ENCODE results near the gene SFRP5. TPM values are rescaled to one million over a fixed set of nuclear protein-coding genes. Genes with fewer than 3 reads are reported as not detected.

SFRP5 gene
- total and polyA plus RNA-seq, 2 donors (not counting 3 experiments of a cell fraction or from before 2014, with no cell fraction given), result not detected

DNA sequence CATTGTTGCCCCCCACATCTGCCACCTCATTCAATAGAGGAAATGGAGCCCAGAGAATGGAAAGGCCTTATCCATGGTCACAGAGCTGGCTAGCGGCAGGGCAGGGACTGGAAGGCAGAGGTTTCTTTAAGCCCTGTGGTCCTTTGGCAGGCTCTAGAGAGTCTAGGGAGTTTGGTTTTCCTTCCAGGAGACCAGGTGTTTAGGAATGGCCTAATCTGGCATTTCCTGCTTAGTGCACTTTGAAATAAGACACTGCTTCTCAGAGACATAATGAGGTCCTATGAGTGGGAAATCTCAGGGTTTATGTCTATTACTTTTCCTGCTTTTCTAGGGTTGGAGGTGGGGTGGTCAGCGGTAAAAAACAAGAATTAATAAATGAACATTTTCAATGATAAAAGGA lies 52.2 kb downstream of the SFRP5 start:
- POLR2A ChIA-PET, result no interaction called here
- H3K4me1 ChIP-seq (ENCODE audit: control insufficient read depth, extremely low read depth, insufficient read depth, low read length), result peaks cover 18% of the 10 kb centered on the region
- no TSS peak for BruUV-seq (replicated peaks)
- CTCF ChIA-PET, result interaction anchor here (21.8 kb wide), 1 partner anchor 10 kb away, joined by 863 read pairs; the partner anchor contains the start of gene MARVELD1
- H4K20me1 ChIP-seq (replicated peaks; ENCODE audit: control insufficient read depth, extremely low read depth, insufficient read depth, low read length), result no peaks in the 10 kb centered on the region
- H2AFZ ChIP-seq (ENCODE audit: low read depth, low read length), result no peak overlapping the region
- no peaks in the 10 kb centered on the region for H3K27me3 ChIP-seq (ENCODE audit: control insufficient read depth in 2 of 2, insufficient read depth in 2 of 2, low read length in 2 of 2)
- no peak overlapping the region for H3K27ac ChIP-seq (ENCODE audit: insufficient read depth, low read depth, low read length)
- H3K4me3 ChIP-seq (replicated peaks in 1 of 3; ENCODE audit: insufficient read depth in 1 of 3, low read depth in 1 of 3, low read length in 3 of 3), result no peak overlapping the region
- FAIRE-seq, result no peak
- H3K9me1 ChIP-seq (replicated peaks; ENCODE audit: control insufficient read depth, extremely low read depth, insufficient read depth, low read length), result no peaks in the 10 kb centered on the region
- dilution Hi-C loops (cut with MboI; ENCODE audit: extremely low pct_ligation_motif_present, low sequenced_read_pairs) (no loop called here), intact Hi-C loops (cut with micrococcal nuclease) (no loop called here)
- TF ChIP-seq POLR2A (IDR thresholded peaks at IDR 0.05; ENCODE audit: low read depth, low read length) (no peak), GATA2 (IDR thresholded peaks at IDR 0.05; ENCODE audit: insufficient read depth, insufficient read length, low read depth, low read length) (no peak), JUN (IDR thresholded peaks at IDR 0.05; ENCODE audit: borderline replicate concordance, insufficient read depth, insufficient read length, low read depth) (no peak), FOS (IDR thresholded peaks at IDR 0.05; ENCODE audit: borderline replicate concordance, insufficient read depth, low read length) (no peak), CTCF (IDR thresholded peaks at IDR 0.05; ENCODE audit: extremely low read depth in 1 of 2, insufficient read depth in 1 of 2, low read depth in 1 of 2, low read length in 2 of 2) (no peak), EZH2 (IDR thresholded peaks at IDR 0.05; ENCODE audit: borderline replicate concordance, low read depth, low read length, severe bottlenecking) (no peak), MYC (IDR thresholded peaks at IDR 0.05; ENCODE audit: low read depth, low read length) (no peak), POLR2AphosphoS5 (IDR thresholded peaks at IDR 0.05; ENCODE audit: insufficient read depth, low read depth, low read length) (no peak)
- TF ChIP-seq, protein P1, sequence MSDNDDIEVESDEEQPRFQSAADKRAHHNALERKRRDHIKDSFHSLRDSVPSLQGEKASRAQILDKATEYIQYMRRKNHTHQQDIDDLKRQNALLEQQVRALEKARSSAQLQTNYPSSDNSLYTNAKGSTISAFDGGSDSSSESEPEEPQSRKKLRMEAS (IDR thresholded peaks at IDR 0.05; ENCODE audit: insufficient read depth, insufficient read length), result no peak
- DNase-seq (ENCODE audit: low read depth, low spot score), result no peak
- H3K36me3 ChIP-seq (ENCODE audit: control insufficient read depth in 2 of 2, extremely low read depth in 1 of 2, insufficient read depth in 2 of 2, low read length in 2 of 2), result peaks cover 0 to 16% of the 10 kb centered on the region in 2 experiments
- no peak overlapping the region for H3K9ac ChIP-seq (replicated peaks; ENCODE audit: extremely low read depth, insufficient read depth, low read length)
- H3K9me3 ChIP-seq (replicated peaks; ENCODE audit: control insufficient read depth, insufficient read depth, low read length), result no peaks in the 10 kb centered on the region
- no peak overlapping the region for H3K4me2 ChIP-seq (ENCODE audit: insufficient read depth, low read length)
- H3K79me2 ChIP-seq (ENCODE audit: control insufficient read depth, insufficient read depth, low read length), result peaks cover 26% of the 10 kb centered on the region

Measured in endothelial cell of umbilical vein (primary cell).